ENCODE data around the gene DCTN1.

DNA sequence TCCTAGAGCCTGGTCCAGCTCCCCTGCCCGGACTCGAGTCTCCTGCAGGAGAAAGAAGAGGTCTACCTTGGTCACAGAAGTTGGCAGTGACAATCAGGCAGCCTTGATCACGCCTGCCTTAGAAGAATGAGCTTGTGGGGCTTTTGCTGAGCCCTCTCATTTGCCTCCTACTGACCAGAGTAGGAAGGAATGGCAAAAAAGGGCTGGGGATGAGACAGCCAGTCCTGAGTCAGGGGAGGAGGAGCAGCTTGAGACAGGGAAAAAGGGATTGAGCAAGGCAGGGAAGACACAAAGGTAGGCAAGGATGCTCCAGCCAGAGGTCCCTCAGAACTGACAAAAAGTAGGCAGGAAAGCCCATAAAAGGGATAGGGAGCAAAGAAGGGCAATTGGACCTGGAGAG lies 47.4 kb upstream of the DCTN1 start:
- TF ChIP-seq, protein P1, sequence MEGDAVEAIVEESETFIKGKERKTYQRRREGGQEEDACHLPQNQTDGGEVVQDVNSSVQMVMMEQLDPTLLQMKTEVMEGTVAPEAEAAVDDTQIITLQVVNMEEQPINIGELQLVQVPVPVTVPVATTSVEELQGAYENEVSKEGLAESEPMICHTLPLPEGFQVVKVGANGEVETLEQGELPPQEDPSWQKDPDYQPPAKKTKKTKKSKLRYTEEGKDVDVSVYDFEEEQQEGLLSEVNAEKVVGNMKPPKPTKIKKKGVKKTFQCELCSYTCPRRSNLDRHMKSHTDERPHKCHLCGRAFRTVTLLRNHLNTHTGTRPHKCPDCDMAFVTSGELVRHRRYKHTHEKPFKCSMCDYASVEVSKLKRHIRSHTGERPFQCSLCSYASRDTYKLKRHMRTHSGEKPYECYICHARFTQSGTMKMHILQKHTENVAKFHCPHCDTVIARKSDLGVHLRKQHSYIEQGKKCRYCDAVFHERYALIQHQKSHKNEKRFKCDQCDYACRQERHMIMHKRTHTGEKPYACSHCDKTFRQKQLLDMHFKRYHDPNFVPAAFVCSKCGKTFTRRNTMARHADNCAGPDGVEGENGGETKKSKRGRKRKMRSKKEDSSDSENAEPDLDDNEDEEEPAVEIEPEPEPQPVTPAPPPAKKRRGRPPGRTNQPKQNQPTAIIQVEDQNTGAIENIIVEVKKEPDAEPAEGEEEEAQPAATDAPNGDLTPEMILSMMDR (conservative IDR thresholded peaks at IDR 0.05; ENCODE audit: low read depth, low read length) = no peak
- no peak for TF ChIP-seq EZH2 (IDR thresholded peaks at IDR 0.05; ENCODE audit: borderline replicate concordance, low read depth, low read length, poor library complexity, severe bottlenecking)
